ENCODE measurements around the gene GNMT.

The GNMT gene

DNA sequence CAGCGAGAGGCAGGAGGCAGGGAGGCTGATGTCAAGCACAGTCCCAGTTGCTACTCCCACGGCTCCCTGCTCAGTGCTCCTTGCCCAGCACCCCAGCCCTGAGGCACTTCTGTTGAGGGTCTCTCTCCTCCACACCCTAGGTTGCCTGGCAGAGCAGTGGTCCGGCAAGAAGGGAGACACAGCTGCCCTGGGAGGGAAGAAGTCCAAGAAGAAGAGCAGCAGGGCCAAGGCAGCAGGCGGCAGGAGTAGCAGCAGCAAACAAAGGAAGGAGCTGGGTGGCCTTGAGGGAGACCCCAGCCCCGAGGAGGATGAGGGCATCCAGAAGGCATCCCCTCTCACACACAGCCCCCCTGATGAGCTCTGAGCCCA lies 22.1 kb upstream of the GNMT start:
- no peaks in the 10 kb centered on the region for H3K9me2 ChIP-seq (replicated peaks; ENCODE audit: low read depth, low read length)
- peaks cover 10% of the 10 kb centered on the region for H3K4me1 ChIP-seq (ENCODE audit: insufficient read depth, low read length, poor library complexity, severe bottlenecking)
- peaks cover 39% of the 10 kb centered on the region for H4K20me1 ChIP-seq (ENCODE audit: insufficient read depth, low read length, poor library complexity, severe bottlenecking)
- no peak overlapping the region for H3K4me3 ChIP-seq (ENCODE audit: low read length, poor library complexity, severe bottlenecking)
- H3K9ac ChIP-seq (ENCODE audit: low read depth, low read length, poor library complexity, severe bottlenecking) = no peak overlapping the region
- no peak overlapping the region for H2AFZ ChIP-seq (ENCODE audit: low read length)
- peaks cover 70% of the 10 kb centered on the region; the same call in 1 of the 2 replicates for H3K36me3 ChIP-seq (ENCODE audit: insufficient read depth, low read length)
- H3K79me2 ChIP-seq (ENCODE audit: insufficient read depth, low read length) = peaks cover 54% of the 10 kb centered on the region
- no peaks in the 10 kb centered on the region for H3F3A ChIP-seq (ENCODE audit: low read depth)
- no peak overlapping the region for H3K4me2 ChIP-seq (ENCODE audit: low read depth, low read length, poor library complexity, severe bottlenecking)
- TF ChIP-seq, protein P1, sequence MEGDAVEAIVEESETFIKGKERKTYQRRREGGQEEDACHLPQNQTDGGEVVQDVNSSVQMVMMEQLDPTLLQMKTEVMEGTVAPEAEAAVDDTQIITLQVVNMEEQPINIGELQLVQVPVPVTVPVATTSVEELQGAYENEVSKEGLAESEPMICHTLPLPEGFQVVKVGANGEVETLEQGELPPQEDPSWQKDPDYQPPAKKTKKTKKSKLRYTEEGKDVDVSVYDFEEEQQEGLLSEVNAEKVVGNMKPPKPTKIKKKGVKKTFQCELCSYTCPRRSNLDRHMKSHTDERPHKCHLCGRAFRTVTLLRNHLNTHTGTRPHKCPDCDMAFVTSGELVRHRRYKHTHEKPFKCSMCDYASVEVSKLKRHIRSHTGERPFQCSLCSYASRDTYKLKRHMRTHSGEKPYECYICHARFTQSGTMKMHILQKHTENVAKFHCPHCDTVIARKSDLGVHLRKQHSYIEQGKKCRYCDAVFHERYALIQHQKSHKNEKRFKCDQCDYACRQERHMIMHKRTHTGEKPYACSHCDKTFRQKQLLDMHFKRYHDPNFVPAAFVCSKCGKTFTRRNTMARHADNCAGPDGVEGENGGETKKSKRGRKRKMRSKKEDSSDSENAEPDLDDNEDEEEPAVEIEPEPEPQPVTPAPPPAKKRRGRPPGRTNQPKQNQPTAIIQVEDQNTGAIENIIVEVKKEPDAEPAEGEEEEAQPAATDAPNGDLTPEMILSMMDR (conservative IDR thresholded peaks at IDR 0.05; ENCODE audit: low read length) = no peak
- TF ChIP-seq EZH2phosphoT487 (IDR thresholded peaks at IDR 0.05; ENCODE audit: borderline replicate concordance) = no peak
- no peaks in the 10 kb centered on the region for H3K9me3 ChIP-seq (ENCODE audit: insufficient read depth, low read depth, low read length)
- no peaks in the 10 kb centered on the region for H3K27me3 ChIP-seq (ENCODE audit: insufficient read depth, low read length, poor library complexity, severe bottlenecking)

DNA sequence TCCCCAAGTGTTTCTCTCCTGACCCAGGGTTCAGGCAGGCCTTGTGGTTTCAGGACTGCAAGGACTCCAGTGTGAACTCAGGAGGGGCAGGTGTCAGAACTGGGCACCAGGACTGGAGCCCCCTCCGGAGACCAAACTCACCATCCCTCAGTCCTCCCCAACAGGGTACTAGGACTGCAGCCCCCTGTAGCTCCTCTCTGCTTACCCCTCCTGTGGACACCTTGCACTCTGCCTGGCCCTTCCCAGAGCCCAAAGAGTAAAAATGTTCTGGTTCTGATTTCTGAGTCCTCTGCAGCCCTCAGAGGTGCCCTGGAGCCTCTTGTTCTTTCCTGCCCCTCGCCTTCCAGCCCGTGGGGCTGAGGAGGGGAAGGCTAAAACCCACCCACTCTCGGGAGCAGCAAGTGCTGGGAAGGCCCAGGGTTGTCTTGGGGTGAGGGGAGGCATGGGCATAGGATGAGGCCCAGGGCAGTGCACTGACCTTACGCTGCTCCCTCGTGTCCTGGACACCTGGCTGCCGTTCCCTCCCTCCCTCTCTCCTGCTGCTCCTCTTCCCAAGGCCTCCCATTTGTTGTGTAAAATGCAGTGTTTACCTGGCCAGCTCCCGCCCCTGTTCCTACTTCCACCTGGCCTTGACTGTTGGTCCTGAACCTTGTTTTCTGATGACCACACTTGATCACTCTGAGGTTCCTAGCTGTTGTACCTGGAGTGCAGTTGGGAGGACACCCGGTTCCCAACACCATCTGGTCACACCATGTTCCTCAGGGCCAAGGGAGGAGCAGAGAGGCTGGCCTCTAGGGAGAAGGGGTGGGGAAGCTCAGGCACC lies 21.4 kb upstream of the GNMT start:
- Histone ChIP-seq H3K9me3 (ENCODE audit: insufficient read depth, low read depth, low read length) (no peaks in the 10 kb centered on the region), H3K36me3 (ENCODE audit: insufficient read depth, low read length) (peaks cover 70% of the 10 kb centered on the region; the same call in 1 of the 2 replicates), H3K79me2 (ENCODE audit: insufficient read depth, low read length) (peaks cover 46% of the 10 kb centered on the region), H3K9ac (ENCODE audit: low read depth, low read length, poor library complexity, severe bottlenecking) (no peak overlapping the region), H3K4me1 (ENCODE audit: insufficient read depth, low read length, poor library complexity, severe bottlenecking) (peaks cover 3% of the 10 kb centered on the region), H2AFZ (ENCODE audit: low read length) (no peak overlapping the region), H3K4me2 (ENCODE audit: low read depth, low read length, poor library complexity, severe bottlenecking) (no peak overlapping the region), H3K27me3 (ENCODE audit: insufficient read depth, low read length, poor library complexity, severe bottlenecking) (no peaks in the 10 kb centered on the region), H3F3A (ENCODE audit: low read depth) (no peaks in the 10 kb centered on the region), H3K9me2 (replicated peaks; ENCODE audit: low read depth, low read length) (no peaks in the 10 kb centered on the region), H3K4me3 (ENCODE audit: low read length, poor library complexity, severe bottlenecking) (no peak overlapping the region), H4K20me1 (ENCODE audit: insufficient read depth, low read length, poor library complexity, severe bottlenecking) (peaks cover 31% of the 10 kb centered on the region)
- TF ChIP-seq, protein P1 (conservative IDR thresholded peaks at IDR 0.05; ENCODE audit: low read length) = no peak
- no peak for TF ChIP-seq EZH2phosphoT487 (IDR thresholded peaks at IDR 0.05; ENCODE audit: borderline replicate concordance)

DNA sequence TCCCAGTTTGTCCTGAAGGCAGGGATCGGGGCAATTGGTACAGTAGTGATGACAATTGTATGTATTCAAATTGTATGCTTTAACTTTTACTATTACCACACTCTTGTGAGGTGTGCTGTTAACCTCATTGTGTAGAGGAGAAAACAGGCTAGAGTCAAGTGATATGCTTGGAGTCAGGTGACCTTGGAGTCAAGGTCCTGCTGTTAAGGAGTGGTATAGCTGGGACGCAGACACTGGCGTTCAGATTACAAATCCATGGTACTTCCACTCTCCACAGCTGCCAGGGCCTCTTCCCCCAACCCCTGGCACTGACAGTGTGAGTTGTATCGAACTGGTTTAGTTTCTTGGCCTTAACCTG lies 20.8 kb upstream of the GNMT start:
- Histone ChIP-seq H3K4me2 (ENCODE audit: low read depth, low read length, poor library complexity, severe bottlenecking) (no peak overlapping the region), H3K4me1 (ENCODE audit: insufficient read depth, low read length, poor library complexity, severe bottlenecking) (no peaks in the 10 kb centered on the region), H2AFZ (ENCODE audit: low read length) (no peak overlapping the region), H4K20me1 (ENCODE audit: insufficient read depth, low read length, poor library complexity, severe bottlenecking) (peaks cover 26% of the 10 kb centered on the region), H3K4me3 (ENCODE audit: low read length, poor library complexity, severe bottlenecking) (no peak overlapping the region), H3K36me3 (ENCODE audit: insufficient read depth, low read length) (peaks cover 65% of the 10 kb centered on the region; the same call in 1 of the 2 replicates), H3K9me3 (ENCODE audit: insufficient read depth, low read depth, low read length) (no peaks in the 10 kb centered on the region), H3F3A (ENCODE audit: low read depth) (no peaks in the 10 kb centered on the region), H3K27me3 (ENCODE audit: insufficient read depth, low read length, poor library complexity, severe bottlenecking) (no peaks in the 10 kb centered on the region), H3K9ac (ENCODE audit: low read depth, low read length, poor library complexity, severe bottlenecking) (no peak overlapping the region), H3K9me2 (replicated peaks; ENCODE audit: low read depth, low read length) (no peaks in the 10 kb centered on the region), H3K79me2 (ENCODE audit: insufficient read depth, low read length) (peaks cover 40% of the 10 kb centered on the region)
- TF ChIP-seq, protein P1 (conservative IDR thresholded peaks at IDR 0.05; ENCODE audit: low read length) = no peak
- TF ChIP-seq EZH2phosphoT487 (IDR thresholded peaks at IDR 0.05; ENCODE audit: borderline replicate concordance) = no peak
